ENCODE results near the gene OXCT1.

Gene OXCT1

GRCh38 chr5:41707853-41708603 lies 162.2 kb downstream of the OXCT1 start:
- no peak for DNase-seq

- no peak for DNase-seq
Observed at GRCh38 chr5:41695920-41696582, 174.2 kb downstream of the OXCT1 start.

- DNase-seq = no peak
Observed at GRCh38 chr5:41686767-41687166, 183.5 kb downstream of the OXCT1 start.

- DNase-seq = no peak
Observed at GRCh38 chr5:41686191-41686590, 184.0 kb downstream of the OXCT1 start.

GRCh38 chr5:41683181-41683580 lies 187.0 kb downstream of the OXCT1 start:
- no peak for DNase-seq

GRCh38 chr5:41682641-41683040 lies 187.6 kb downstream of the OXCT1 start:
- no peak for DNase-seq

GRCh38 chr5:41681840-41682239 lies 188.4 kb downstream of the OXCT1 start:
- no peak for DNase-seq
